CD4-positive, alpha-beta memory T cell (primary cell): ENCODE measurements around the gene FAM169A. TPM values are rescaled to one million over a fixed set of nuclear protein-coding genes. Genes with fewer than 3 reads are reported as not detected.
A peak's percentile ranks its signal among the peaks of the same experiment; 100 is the strongest.
"Not testable (repeated sequence)": the region's sequence is repeated elsewhere in the genome, so short reads cannot be mapped to it uniquely, and the experiment has no call there.

Experiments used
- CTCF ChIA-PET: fragments of 350-600 bp; sonication (Branson Sonifier 250); formaldehyde crosslinking; loops from one replicate; lab custom pipeline; 2021; ENCODE audit warnings: inconsistent platforms; ENCODE audit not compliant: partially characterized antibody; lab: Charles Lee
- POLR2A ChIA-PET: fragments of 350-600 bp; sonication (Branson Sonifier 250); formaldehyde crosslinking; loops from one replicate; lab custom pipeline; 2021; ENCODE audit not compliant: partially characterized antibody; lab: Charles Lee
- DNase-seq, 5 donors: peaks; one replicate each; pipeline versions ENCODE4 v3.0.0 to v3.0.0-alpha.2; 2020 to 2022; ENCODE audit warnings: mixed read lengths in 1 of 5
- H3K27ac ChIP-seq: one replicate; pipeline ENCODE4 v1.7.0; 2013; ENCODE audit warnings: low read depth, low read length
- H3K27me3 ChIP-seq: 2 replicates; pipeline ENCODE4 v1.7.0; 2013; ENCODE audit warnings: mild to moderate bottlenecking, low read length, moderate library complexity; ENCODE audit not compliant: insufficient read depth
- H3K36me3 ChIP-seq: 2 replicates; pipeline ENCODE4 v1.7.0; 2013; ENCODE audit warnings: mild to moderate bottlenecking, low read length, moderate library complexity; ENCODE audit not compliant: insufficient read depth
- H3K4me1 ChIP-seq: 2 replicates; pipeline ENCODE4 v1.7.0; 2013; ENCODE audit warnings: mild to moderate bottlenecking, low read length, moderate library complexity; ENCODE audit not compliant: insufficient read depth
- H3K4me3 ChIP-seq, 2 donors: one replicate each; pipeline ENCODE4 v1.7.0; 2013; ENCODE audit warnings: low read length in 2 of 2, mild to moderate bottlenecking in 1 of 2
- H3K9me3 ChIP-seq, 2 donors: one replicate each; pipeline ENCODE4 v1.7.0; 2013; ENCODE audit warnings: low read length in 2 of 2, control low read depth in 1 of 2; ENCODE audit not compliant: control insufficient read depth in 1 of 2
- H3K27ac Mint-ChIP-seq, 7 donors: one replicate each; pipeline ENCODE4 v1.8.0; 2020 to 2021; ENCODE audit warnings: mixed read lengths in 7 of 7, mild to moderate bottlenecking in 6 of 7, inconsistent platforms in 3 of 7, moderate library complexity in 3 of 7
- H3K27me3 Mint-ChIP-seq, 2 donors: one replicate each; pipeline ENCODE4 v1.8.0; 2020 to 2021; ENCODE audit warnings: mixed read lengths in 2 of 2
- H3K36me3 Mint-ChIP-seq, 2 donors: one replicate each; pipeline ENCODE4 v1.8.0; 2020 to 2021; ENCODE audit warnings: mixed read lengths in 2 of 2, inconsistent platforms in 1 of 2, mild to moderate bottlenecking in 1 of 2
- H3K4me1 Mint-ChIP-seq, 4 donors: one replicate each; pipeline ENCODE4 v1.8.0; 2020 to 2021; ENCODE audit warnings: mixed read lengths in 4 of 4, mild to moderate bottlenecking in 1 of 4
- H3K4me3 Mint-ChIP-seq, 8 donors: one replicate each; pipeline ENCODE4 v1.8.0; 2020 to 2021; ENCODE audit warnings: mixed read lengths in 8 of 8, mild to moderate bottlenecking in 7 of 8, moderate library complexity in 6 of 8, inconsistent platforms in 3 of 8
- H3K9me3 Mint-ChIP-seq, 8 donors: one replicate each; pipeline ENCODE4 v1.8.0; 2020 to 2021; ENCODE audit warnings: mixed read lengths in 8 of 8, mild to moderate bottlenecking in 5 of 8, inconsistent platforms in 3 of 8, moderate library complexity in 1 of 8
- intact Hi-C: fragments of 100-400 bp; cut with micrococcal nuclease; formaldehyde crosslinking; loops from one replicate; pipeline ENCODE4 v1.15.1; 2023
- polyA plus RNA-seq, 2 donors: library from polyadenylated mRNA; unstranded; fragments of 300-500 nt; fragmentation: Illumina TruSeq; gene quantifications; one replicate each; pipeline ENCODE4 v1.2.3, GENCODE V29; 2021
- total RNA-seq, 2 experiments: library from RNA; stranded (reverse); gene quantifications; one replicate each; pipeline ENCODE4 v1.2.3, GENCODE V29; 2021

Gene FAM169A
- total and polyA plus RNA-seq, 4 experiments from 2014 or later = 2.5 to 17.1 (median 12.8) TPM

DNA sequence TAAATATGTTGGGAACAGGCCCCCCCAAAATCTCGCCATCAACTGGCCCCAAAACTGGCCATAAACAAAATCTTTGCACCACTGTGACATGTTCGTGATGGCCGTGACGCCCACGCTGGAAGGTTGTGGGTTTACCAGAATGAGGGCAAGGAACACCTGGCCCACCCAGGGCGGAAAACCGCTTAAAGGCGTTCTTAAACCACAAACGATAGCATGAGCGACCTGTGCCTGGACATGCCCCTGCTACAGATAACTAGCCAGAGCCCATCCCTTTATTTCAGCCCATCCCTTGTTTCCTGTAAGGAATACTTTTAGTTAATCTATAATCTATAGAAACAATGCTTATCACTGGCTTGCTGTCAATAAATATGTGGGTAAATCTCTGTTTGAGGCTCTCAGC is 3.2 kb upstream of the FAM169A start:
- H3K27me3 Mint-ChIP-seq, intact Hi-C loops, H3K9me3 Mint-ChIP-seq, H3K27ac ChIP-seq, H3K36me3 ChIP-seq, H3K27me3 ChIP-seq, DNase-seq, POLR2A ChIA-PET, CTCF ChIA-PET, H3K36me3 Mint-ChIP-seq, H3K9me3 ChIP-seq, H3K4me3 ChIP-seq: not testable (repeated sequence)
- Mint-ChIP-seq H3K4me3 (peak overlapping the region in 1 of 8 donors; percentile 55), H3K4me1 (peaks cover 9 to 19% (median 13%) of the 10 kb centered on the region in 4 donors), H3K27ac (peak overlapping the region in 3 of 7 donors; percentile 0 to 38 (median 10))
- H3K4me1 ChIP-seq = peaks cover 14% of the 10 kb centered on the region

DNA sequence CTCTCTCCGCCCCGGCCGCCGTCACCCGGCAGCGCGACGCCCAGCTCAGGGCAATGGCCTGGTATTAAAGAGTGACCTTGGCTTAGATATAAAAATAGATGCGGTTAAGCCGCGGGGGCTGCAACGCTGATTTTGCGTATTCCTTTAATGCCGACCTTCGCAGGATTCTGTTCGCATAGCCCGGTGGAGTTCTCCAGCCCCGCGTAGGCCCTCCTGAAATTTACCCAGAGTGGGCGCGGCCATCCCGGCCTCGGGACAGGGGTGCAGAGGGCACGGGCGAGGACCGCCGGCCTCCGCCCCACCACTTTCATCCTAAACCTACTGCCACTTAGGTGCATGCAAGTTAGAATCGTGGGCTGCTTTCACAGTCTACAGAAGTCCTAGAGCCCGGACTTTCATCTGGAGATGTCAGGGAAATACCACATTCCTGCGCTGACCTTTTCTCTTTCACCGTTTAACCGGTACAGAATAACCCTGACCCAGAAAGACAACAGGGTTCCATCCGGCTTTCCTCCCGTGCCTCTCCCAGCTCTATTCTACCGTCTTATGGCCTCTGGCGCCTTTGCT is 492 bp upstream of the FAM169A start:
- DNase-seq = peak in 1 of 5 donors; percentile 32
- peaks cover 0 to 6% of the 10 kb centered on the region in 2 donors for H3K36me3 Mint-ChIP-seq

DNA sequence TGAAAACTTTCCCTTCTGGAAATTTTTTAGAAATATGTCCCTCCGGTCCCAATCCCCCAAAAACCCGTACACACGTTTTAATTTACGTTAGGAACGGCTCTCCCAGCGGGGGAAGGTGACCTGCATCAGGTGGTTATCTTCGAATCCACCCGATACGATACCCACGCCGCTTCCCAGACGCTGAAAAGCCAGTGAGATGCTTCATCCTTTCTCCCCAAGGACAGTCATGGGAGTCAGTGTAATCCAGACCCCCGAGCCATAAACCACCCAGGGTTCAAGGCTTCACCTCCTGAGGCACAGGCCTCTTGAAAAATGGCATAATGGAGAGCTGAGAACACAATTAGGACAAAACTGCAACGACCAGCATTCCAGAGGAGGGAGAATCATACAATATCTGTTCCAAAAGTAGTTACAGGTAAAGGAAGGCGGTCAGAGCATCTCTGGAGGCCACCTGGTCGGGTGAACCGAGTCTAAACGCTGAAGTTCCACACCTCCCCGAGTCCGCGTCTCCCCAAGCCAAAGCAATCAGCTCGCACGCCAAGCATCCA is 857 bp downstream of the FAM169A start:
- Mint-ChIP-seq H3K9me3 (peaks cover 0 to 3% (median 0%) of the 10 kb centered on the region in 8 donors), H3K4me3 (peak overlapping the region; percentile 89 to 97 (median 94)), H3K27ac (peak overlapping the region; percentile 80 to 96 (median 95)), H3K27me3 (peaks cover 4 to 5% of the 10 kb centered on the region in 2 donors), H3K36me3 (peaks cover 0 to 6% of the 10 kb centered on the region in 2 donors), H3K4me1 (peaks cover 16 to 40% (median 33%) of the 10 kb centered on the region in 4 donors)
- Histone ChIP-seq H3K27ac (peak overlapping the region; percentile 50), H3K36me3 (no peaks in the 10 kb centered on the region), H3K4me1 (peaks cover 14% of the 10 kb centered on the region), H3K9me3 (no peaks in the 10 kb centered on the region), H3K27me3 (no peaks in the 10 kb centered on the region), H3K4me3 (peak overlapping the region; percentile 69 to 96)
- intact Hi-C loops = no loop called here
- CTCF ChIA-PET = no interaction called here
- POLR2A ChIA-PET = interaction anchor here (1.0 to 1.2 kb wide), 3 partner anchors 14 to 99 kb away, joined by 3 to 5 read pairs (median 4); partner anchors contain the start of genes GFM2 and NSA2
- DNase-seq = peak in 1 of 5 donors; percentile 11

More for the DNA sequence above, 492 bp upstream of the FAM169A start:
- no peaks in the 10 kb centered on the region for H3K27me3 ChIP-seq
- Mint-ChIP-seq H3K9me3 (peaks cover 0 to 3% (median 0%) of the 10 kb centered on the region in 8 donors), H3K27me3 (peaks cover 4 to 7% of the 10 kb centered on the region in 2 donors), H3K4me3 (peak overlapping the region; percentile 83 to 92 (median 86)), H3K27ac (peak overlapping the region; percentile 68 to 88 (median 85)), H3K4me1 (peaks cover 13 to 38% (median 31%) of the 10 kb centered on the region in 4 donors)
- peak overlapping the region; percentile 50 for H3K27ac ChIP-seq
- CTCF ChIA-PET = no interaction called here
- H3K36me3 ChIP-seq = no peaks in the 10 kb centered on the region
- peak overlapping the region; percentile 42 to 69 for H3K4me3 ChIP-seq
- no peaks in the 10 kb centered on the region for H3K9me3 ChIP-seq
- intact Hi-C loops = no loop called here
- peaks cover 14% of the 10 kb centered on the region for H3K4me1 ChIP-seq
- POLR2A ChIA-PET = interaction anchor here (0.9 kb wide), 1 partner anchor 16 kb away, joined by 3 read pairs; no protein-coding TSS in a partner anchor

DNA sequence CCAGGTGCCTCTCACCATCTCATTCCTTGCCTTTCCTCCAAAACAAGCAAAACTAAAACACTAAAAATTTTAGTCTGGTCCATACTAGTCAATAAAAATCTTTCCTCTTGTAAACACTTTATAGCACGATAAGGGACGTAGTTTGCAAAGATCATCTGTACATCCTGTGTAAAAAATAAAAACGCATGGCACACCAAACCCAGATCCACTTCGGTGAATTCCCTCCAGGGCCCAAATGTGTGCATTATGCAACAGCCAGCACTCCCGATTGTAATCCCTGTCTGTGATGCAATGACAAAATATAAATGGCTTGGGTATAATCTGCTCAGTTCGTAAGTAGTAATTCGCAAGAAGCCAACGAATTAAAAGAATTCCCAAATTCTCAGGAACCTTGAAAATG is 1.4 kb downstream of the FAM169A start:
- peaks cover 0 to 3% (median 0%) of the 10 kb centered on the region in 8 donors for H3K9me3 Mint-ChIP-seq
- peaks cover 3 to 4% of the 10 kb centered on the region in 2 donors for H3K27me3 Mint-ChIP-seq
- H3K27ac Mint-ChIP-seq = peak overlapping the region in 6 of 7 donors; percentile 4 to 96 (median 72)
- peak overlapping the region; percentile 89 to 97 (median 94) for H3K4me3 Mint-ChIP-seq
- peaks cover 0 to 6% of the 10 kb centered on the region in 2 donors for H3K36me3 Mint-ChIP-seq
- H3K9me3 ChIP-seq = no peaks in the 10 kb centered on the region
- peaks cover 14% of the 10 kb centered on the region for H3K4me1 ChIP-seq
- H3K27ac ChIP-seq = no peak overlapping the region
- no peaks in the 10 kb centered on the region for H3K36me3 ChIP-seq
- DNase-seq = no peak
- POLR2A ChIA-PET = interaction anchor here (1.0 kb wide), 1 partner anchor 98 kb away, joined by 3 read pairs; the partner anchor contains the start of genes GFM2 and NSA2
- H3K4me1 Mint-ChIP-seq = peaks cover 18 to 45% (median 36%) of the 10 kb centered on the region in 4 donors
- CTCF ChIA-PET = no interaction called here
- no peak overlapping the region for H3K4me3 ChIP-seq
- H3K27me3 ChIP-seq = no peaks in the 10 kb centered on the region
- intact Hi-C loops = loop anchor here (5.0 kb wide), 1 partner anchor 98 kb away; the partner anchor contains the start of genes GFM2 and NSA2

DNA sequence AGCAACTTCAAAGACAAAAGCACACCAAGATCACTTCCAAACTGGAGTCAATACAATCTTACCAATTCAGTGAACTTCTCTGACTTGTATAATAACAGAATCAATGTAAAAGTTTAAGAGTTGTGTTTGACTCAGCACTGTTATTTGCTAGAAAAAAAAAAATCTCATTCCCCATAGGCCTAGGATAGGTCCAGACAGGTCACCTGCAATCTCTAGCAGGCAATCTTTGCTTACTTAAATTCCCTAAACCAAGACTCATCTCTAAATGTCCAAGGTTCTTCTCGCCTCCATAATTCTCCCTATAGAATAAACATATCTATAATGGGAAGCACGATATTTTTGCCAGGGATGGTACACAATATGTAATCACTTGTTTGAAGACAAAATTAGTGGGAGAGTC is 2.5 kb downstream of the FAM169A start:
- no peak overlapping the region for H3K27ac ChIP-seq
- DNase-seq = no peak
- H3K9me3 Mint-ChIP-seq = peaks cover 0 to 3% (median 0%) of the 10 kb centered on the region in 8 donors
- H3K4me3 ChIP-seq = no peak overlapping the region
- H3K36me3 ChIP-seq = no peaks in the 10 kb centered on the region
- peaks cover 0 to 6% of the 10 kb centered on the region in 2 donors for H3K36me3 Mint-ChIP-seq
- H3K9me3 ChIP-seq = no peaks in the 10 kb centered on the region
- POLR2A ChIA-PET = no interaction called here
- peaks cover 14% of the 10 kb centered on the region for H3K4me1 ChIP-seq
- peak overlapping the region in 5 of 8 donors; percentile 0 to 14 (median 6) for H3K4me3 Mint-ChIP-seq
- CTCF ChIA-PET = no interaction called here
- H3K27ac Mint-ChIP-seq = peak overlapping the region in 2 of 7 donors; percentile 5 to 35
- peaks cover 18 to 48% (median 39%) of the 10 kb centered on the region in 4 donors for H3K4me1 Mint-ChIP-seq
- H3K27me3 ChIP-seq = no peaks in the 10 kb centered on the region
- intact Hi-C loops = loop anchor here (5.0 kb wide), 1 partner anchor 96 kb away; the partner anchor contains the start of genes GFM2 and NSA2
- peaks cover 3 to 4% of the 10 kb centered on the region in 2 donors for H3K27me3 Mint-ChIP-seq

DNA sequence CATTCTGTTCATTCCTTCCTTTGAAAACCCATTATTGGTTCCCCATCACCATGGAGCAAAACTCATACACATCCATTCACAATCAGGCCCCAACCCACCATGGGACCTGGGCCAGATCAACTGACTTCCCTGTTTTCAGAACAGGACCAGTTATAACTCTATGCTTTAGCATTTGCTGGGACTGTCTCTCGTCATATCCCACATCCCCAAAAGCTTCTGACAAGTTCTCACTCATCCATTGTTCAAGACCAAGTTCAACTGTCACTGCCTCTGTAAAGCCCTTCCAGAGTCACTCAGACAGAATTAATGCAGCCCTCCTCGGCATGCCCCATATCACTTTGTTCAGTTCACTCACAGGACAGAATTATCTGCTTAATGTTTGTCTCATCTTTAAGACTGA is 4.0 kb downstream of the FAM169A start:
- no peak for DNase-seq
- H3K4me3 Mint-ChIP-seq = peak overlapping the region in 2 of 8 donors; percentile 17 to 31
- POLR2A ChIA-PET = no interaction called here
- peaks cover 14% of the 10 kb centered on the region for H3K4me1 ChIP-seq
- H3K36me3 Mint-ChIP-seq = peaks cover 0 to 6% of the 10 kb centered on the region in 2 donors
- H3K36me3 ChIP-seq = no peaks in the 10 kb centered on the region
- H3K9me3 ChIP-seq = no peaks in the 10 kb centered on the region
- peak overlapping the region in 3 of 7 donors; percentile 2 to 39 (median 4) for H3K27ac Mint-ChIP-seq
- H3K27ac ChIP-seq = no peak overlapping the region
- peaks cover 18 to 48% (median 39%) of the 10 kb centered on the region in 4 donors for H3K4me1 Mint-ChIP-seq
- CTCF ChIA-PET = no interaction called here
- peaks cover 3 to 4% of the 10 kb centered on the region in 2 donors for H3K27me3 Mint-ChIP-seq
- no peak overlapping the region for H3K4me3 ChIP-seq
- intact Hi-C loops = loop anchor here (5.0 kb wide), 1 partner anchor 95 kb away; the partner anchor contains the start of genes GFM2 and NSA2
- H3K9me3 Mint-ChIP-seq = peaks cover 0 to 3% (median 0%) of the 10 kb centered on the region in 8 donors
- H3K27me3 ChIP-seq = no peaks in the 10 kb centered on the region

DNA sequence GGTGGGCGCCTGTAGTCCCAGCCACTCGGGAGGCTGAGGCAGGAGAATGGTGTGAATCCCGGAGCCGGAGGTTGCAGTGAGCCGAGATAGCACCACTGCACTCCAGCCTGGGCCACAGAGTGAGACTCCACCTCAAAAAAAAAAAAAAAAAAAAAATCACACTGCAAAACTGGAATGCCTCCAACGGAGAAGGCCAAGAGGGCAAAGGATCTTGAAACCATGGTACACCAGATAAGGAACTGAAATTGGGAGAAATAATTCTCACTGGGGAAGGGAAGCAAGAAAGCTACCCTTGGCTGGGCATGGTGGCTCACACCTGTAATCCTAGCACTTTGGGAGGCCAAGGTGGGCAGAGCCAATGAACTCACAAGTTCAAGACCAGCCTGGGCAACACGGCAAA is 9.2 kb downstream of the FAM169A start:
- POLR2A ChIA-PET, H3K27ac Mint-ChIP-seq, H3K4me3 Mint-ChIP-seq, H3K27ac ChIP-seq, H3K4me1 ChIP-seq, H3K36me3 ChIP-seq, DNase-seq, H3K27me3 Mint-ChIP-seq, H3K9me3 ChIP-seq, H3K27me3 ChIP-seq, H3K4me3 ChIP-seq, H3K9me3 Mint-ChIP-seq, CTCF ChIA-PET, intact Hi-C loops: not testable (repeated sequence)
- peaks cover 14 to 34% (median 24%) of the 10 kb centered on the region in 4 donors for H3K4me1 Mint-ChIP-seq
- H3K36me3 Mint-ChIP-seq = peaks cover 2 to 13% of the 10 kb centered on the region in 2 donors
